Measurements from ENCODE around the gene MAPK8IP1. TPM values are rescaled to one million over a fixed set of nuclear protein-coding genes. Genes with fewer than 3 reads are reported as not detected.

Gene MAPK8IP1
- total and polyA plus RNA-seq, 4 donors = 4.7 to 15.4 (median 5.7) TPM

GRCh38 chr11:45945397-45945999 is 60.0 kb downstream of the MAPK8IP1 start:
- H3K36me3 ChIP-seq (ENCODE audit: control insufficient read depth in 4 of 4, insufficient read depth in 4 of 4, low read length in 4 of 4) = peaks cover 30 to 38% (median 35%) of the 10 kb centered on the region in 4 donors
- H3K9ac ChIP-seq (ENCODE audit: insufficient read depth in 1 of 2, low read length in 2 of 2) = no peak overlapping the region
- ATAC-seq (ENCODE audit: insufficient read depth, low FRiP score) = no peak
- DNase-seq = peak in 1 of 3 donors; percentile 30
- H3K27ac ChIP-seq (ENCODE audit: low read depth in 1 of 2, low read length in 1 of 2) = no peak overlapping the region
- peaks cover 0 to 8% (median 0%) of the 10 kb centered on the region in 5 donors for H3K4me1 ChIP-seq (ENCODE audit: control insufficient read depth in 5 of 5, insufficient read depth in 5 of 5, low read length in 5 of 5)
- WGBS, 2 donors = 83 to 90% methylated on average over 3 of the region's 3 CpGs
- no peak overlapping the region for H3K4me3 ChIP-seq
- H3K9me3 ChIP-seq (ENCODE audit: control insufficient read depth in 4 of 4, insufficient read depth in 3 of 4, low read length in 3 of 4) = no peaks in the 10 kb centered on the region
- no peak for TF ChIP-seq CTCF (IDR thresholded peaks at IDR 0.05; ENCODE audit: control extremely low read depth, extremely low read depth)
- H3K27me3 ChIP-seq (ENCODE audit: control insufficient read depth in 3 of 3, insufficient read depth in 3 of 3, low read length in 2 of 3) = no peaks in the 10 kb centered on the region

- Histone ChIP-seq H3K27me3 (ENCODE audit: control insufficient read depth in 3 of 3, insufficient read depth in 3 of 3, low read length in 2 of 3) (no peaks in the 10 kb centered on the region), H3K27ac (ENCODE audit: low read depth in 1 of 2, low read length in 1 of 2) (no peak overlapping the region), H3K36me3 (ENCODE audit: control insufficient read depth in 4 of 4, insufficient read depth in 4 of 4, low read length in 4 of 4) (peaks cover 26 to 45% (median 34%) of the 10 kb centered on the region in 4 donors), H3K4me3 (no peak overlapping the region), H3K4me1 (ENCODE audit: control insufficient read depth in 5 of 5, insufficient read depth in 5 of 5, low read length in 5 of 5) (peaks cover 0 to 8% (median 0%) of the 10 kb centered on the region in 5 donors), H3K9ac (ENCODE audit: insufficient read depth in 1 of 2, low read length in 2 of 2) (no peak overlapping the region), H3K9me3 (ENCODE audit: control insufficient read depth in 4 of 4, insufficient read depth in 3 of 4, low read length in 3 of 4) (no peaks in the 10 kb centered on the region)
- TF ChIP-seq CTCF (IDR thresholded peaks at IDR 0.05; ENCODE audit: control extremely low read depth, extremely low read depth) = no peak
- ATAC-seq (ENCODE audit: insufficient read depth, low FRiP score) (no peak), DNase-seq (no peak)
- WGBS, 2 donors = 100% methylated on average over 1 of the region's 1 CpG
Observed at GRCh38 chr11:45947885-45948284, 62.4 kb downstream of the MAPK8IP1 start.

GRCh38 chr11:45948356-45948755 is 62.9 kb downstream of the MAPK8IP1 start:
- no peak for ATAC-seq (ENCODE audit: insufficient read depth, low FRiP score)
- no peaks in the 10 kb centered on the region for H3K27me3 ChIP-seq (ENCODE audit: control insufficient read depth in 3 of 3, insufficient read depth in 3 of 3, low read length in 2 of 3)
- peaks cover 28 to 50% (median 34%) of the 10 kb centered on the region in 4 donors for H3K36me3 ChIP-seq (ENCODE audit: control insufficient read depth in 4 of 4, insufficient read depth in 4 of 4, low read length in 4 of 4)
- no peak overlapping the region for H3K27ac ChIP-seq (ENCODE audit: low read depth in 1 of 2, low read length in 1 of 2)
- H3K4me1 ChIP-seq (ENCODE audit: control insufficient read depth in 5 of 5, insufficient read depth in 5 of 5, low read length in 5 of 5) = peaks cover 0 to 8% (median 0%) of the 10 kb centered on the region in 5 donors
- 96 to 97% methylated on average over 3 of the region's 3 CpGs for WGBS, 2 donors
- H3K9ac ChIP-seq (ENCODE audit: insufficient read depth in 1 of 2, low read length in 2 of 2) = no peak overlapping the region
- DNase-seq = no peak
- no peak for TF ChIP-seq CTCF (IDR thresholded peaks at IDR 0.05; ENCODE audit: control extremely low read depth, extremely low read depth)
- no peak overlapping the region for H3K4me3 ChIP-seq
- H3K9me3 ChIP-seq (ENCODE audit: control insufficient read depth in 4 of 4, insufficient read depth in 3 of 4, low read length in 3 of 4) = no peaks in the 10 kb centered on the region

GRCh38 chr11:45949992-45950407 is 64.5 kb downstream of the MAPK8IP1 start:
- Histone ChIP-seq H3K9me3 (ENCODE audit: control insufficient read depth in 4 of 4, insufficient read depth in 3 of 4, low read length in 3 of 4) (no peaks in the 10 kb centered on the region), H3K4me3 (no peak overlapping the region), H3K4me1 (ENCODE audit: control insufficient read depth in 5 of 5, insufficient read depth in 5 of 5, low read length in 5 of 5) (peaks cover 0 to 8% (median 0%) of the 10 kb centered on the region in 5 donors), H3K27ac (ENCODE audit: low read depth in 1 of 2, low read length in 1 of 2) (no peak overlapping the region), H3K36me3 (ENCODE audit: control insufficient read depth in 4 of 4, insufficient read depth in 4 of 4, low read length in 4 of 4) (peaks cover 22 to 50% (median 30%) of the 10 kb centered on the region in 4 donors), H3K9ac (ENCODE audit: insufficient read depth in 1 of 2, low read length in 2 of 2) (no peak overlapping the region), H3K27me3 (ENCODE audit: control insufficient read depth in 3 of 3, insufficient read depth in 3 of 3, low read length in 2 of 3) (no peaks in the 10 kb centered on the region)
- no peak for TF ChIP-seq CTCF (IDR thresholded peaks at IDR 0.05; ENCODE audit: control extremely low read depth, extremely low read depth)
- DNase-seq (no peak), ATAC-seq (ENCODE audit: insufficient read depth, low FRiP score) (no peak)
- WGBS, 2 donors = 99 to 100% methylated on average over 1 of the region's 1 CpG

Measured in lung (tissue), 12 donors.